Measurements from ENCODE around the gene COX8C. TPM values are rescaled to one million over a fixed set of nuclear protein-coding genes. Genes with fewer than 3 reads are reported as not detected.

COX8C gene
- total RNA-seq, 1 experiment from 2014 or later: not detected

DNA sequence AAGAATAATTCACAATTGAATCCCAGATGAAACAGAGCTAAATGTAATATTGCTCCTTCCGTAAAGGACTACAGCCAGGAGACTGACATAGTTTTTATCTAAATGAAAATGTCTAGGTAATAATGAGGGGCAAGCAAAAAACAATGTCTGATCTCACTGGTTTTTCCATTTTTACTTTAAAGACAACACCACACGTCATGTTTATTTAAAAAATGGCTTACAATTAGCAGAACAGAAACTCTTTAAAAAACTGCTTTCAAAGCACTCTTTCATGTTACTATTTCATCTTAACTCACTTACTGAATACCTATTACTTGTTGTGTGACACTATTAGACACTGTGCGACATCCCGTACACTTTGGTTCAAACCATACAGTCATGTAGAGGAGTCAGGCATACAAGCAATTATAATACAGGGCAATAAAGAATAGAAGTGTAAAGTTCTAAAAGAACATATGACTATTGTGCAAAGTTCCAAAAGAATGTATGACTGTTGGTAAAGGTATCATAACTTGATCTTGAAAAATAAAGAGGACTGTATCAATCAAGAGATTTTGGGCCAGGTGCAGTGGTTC, 23.3 kb upstream of the COX8C start:
- POLR2A ChIA-PET (ENCODE audit: low non-redundant PET): no interaction called here
- intact Hi-C loops (cut with micrococcal nuclease; ENCODE audit: unreplicated experiment): no loop called here
- Histone ChIP-seq H3K36me3 (ENCODE audit: insufficient read depth, low read length, poor library complexity, severe bottlenecking) (no peaks in the 10 kb centered on the region), H3K27me3 (replicated peaks; ENCODE audit: insufficient read depth, low read depth, low read length, poor library complexity) (no peaks in the 10 kb centered on the region), H3K27ac (ENCODE audit: low read depth, low read length, poor library complexity, severe bottlenecking) (no peak overlapping the region), H3K4me1 (ENCODE audit: insufficient read depth, low read length, poor library complexity, severe bottlenecking) (peaks cover 10% of the 10 kb centered on the region), H3K9me3 (ENCODE audit: low read depth, low read length, poor library complexity, severe bottlenecking) (no peaks in the 10 kb centered on the region), H3K4me3 (ENCODE audit: low read depth, low read length, poor library complexity, severe bottlenecking) (no peak overlapping the region)
- CTCF ChIA-PET: interaction anchor here (0.6 kb wide), 1 partner anchor 522 kb away, joined by 4 read pairs; no protein-coding TSS in a partner anchor
- no TSS peak for BruUV-seq (replicated peaks)
- no peak for TF ChIP-seq EZH2 (IDR thresholded peaks at IDR 0.05; ENCODE audit: borderline replicate concordance, low read depth, low read length, poor library complexity, severe bottlenecking)
- TF ChIP-seq, protein P1, sequence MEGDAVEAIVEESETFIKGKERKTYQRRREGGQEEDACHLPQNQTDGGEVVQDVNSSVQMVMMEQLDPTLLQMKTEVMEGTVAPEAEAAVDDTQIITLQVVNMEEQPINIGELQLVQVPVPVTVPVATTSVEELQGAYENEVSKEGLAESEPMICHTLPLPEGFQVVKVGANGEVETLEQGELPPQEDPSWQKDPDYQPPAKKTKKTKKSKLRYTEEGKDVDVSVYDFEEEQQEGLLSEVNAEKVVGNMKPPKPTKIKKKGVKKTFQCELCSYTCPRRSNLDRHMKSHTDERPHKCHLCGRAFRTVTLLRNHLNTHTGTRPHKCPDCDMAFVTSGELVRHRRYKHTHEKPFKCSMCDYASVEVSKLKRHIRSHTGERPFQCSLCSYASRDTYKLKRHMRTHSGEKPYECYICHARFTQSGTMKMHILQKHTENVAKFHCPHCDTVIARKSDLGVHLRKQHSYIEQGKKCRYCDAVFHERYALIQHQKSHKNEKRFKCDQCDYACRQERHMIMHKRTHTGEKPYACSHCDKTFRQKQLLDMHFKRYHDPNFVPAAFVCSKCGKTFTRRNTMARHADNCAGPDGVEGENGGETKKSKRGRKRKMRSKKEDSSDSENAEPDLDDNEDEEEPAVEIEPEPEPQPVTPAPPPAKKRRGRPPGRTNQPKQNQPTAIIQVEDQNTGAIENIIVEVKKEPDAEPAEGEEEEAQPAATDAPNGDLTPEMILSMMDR (conservative IDR thresholded peaks at IDR 0.05; ENCODE audit: low read depth, low read length): no peak
- no peak for DNase-seq (ENCODE audit: low spot score)

DNA sequence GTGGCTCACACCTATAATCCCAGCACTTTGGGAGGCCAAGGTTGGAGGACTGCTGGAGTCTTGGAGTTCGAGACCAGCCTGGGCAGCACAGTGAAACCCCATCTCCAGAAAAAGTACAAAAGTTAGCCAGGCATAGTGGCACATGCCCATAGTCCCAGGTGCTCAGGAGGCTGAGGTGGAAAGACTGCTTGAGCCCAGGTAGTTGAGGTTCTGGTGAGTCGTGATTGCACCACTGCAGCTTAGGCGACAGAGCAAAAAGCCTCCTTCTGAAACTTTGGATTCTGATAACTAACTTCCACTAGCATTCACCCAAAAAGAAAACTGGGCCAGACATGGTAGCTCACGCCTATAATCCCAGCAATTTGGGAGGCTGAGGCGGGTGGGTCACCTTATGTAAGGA, 20.8 kb upstream of the COX8C start:
- intact Hi-C loops (cut with micrococcal nuclease; ENCODE audit: unreplicated experiment): no loop called here
- Histone ChIP-seq H3K27me3 (replicated peaks; ENCODE audit: insufficient read depth, low read depth, low read length, poor library complexity) (no peaks in the 10 kb centered on the region), H3K27ac (ENCODE audit: low read depth, low read length, poor library complexity, severe bottlenecking) (no peak overlapping the region), H3K4me3 (ENCODE audit: low read depth, low read length, poor library complexity, severe bottlenecking) (no peak overlapping the region), H3K4me1 (ENCODE audit: insufficient read depth, low read length, poor library complexity, severe bottlenecking) (no peaks in the 10 kb centered on the region), H3K9me3 (ENCODE audit: low read depth, low read length, poor library complexity, severe bottlenecking) (no peaks in the 10 kb centered on the region), H3K36me3 (ENCODE audit: insufficient read depth, low read length, poor library complexity, severe bottlenecking) (no peaks in the 10 kb centered on the region)
- CTCF ChIA-PET: no interaction called here
- POLR2A ChIA-PET (ENCODE audit: low non-redundant PET): no interaction called here
- no peak for TF ChIP-seq EZH2 (IDR thresholded peaks at IDR 0.05; ENCODE audit: borderline replicate concordance, low read depth, low read length, poor library complexity, severe bottlenecking)
- TF ChIP-seq, protein P1 (conservative IDR thresholded peaks at IDR 0.05; ENCODE audit: low read depth, low read length): no peak
- BruUV-seq (replicated peaks): no TSS peak
- no peak for DNase-seq (ENCODE audit: low spot score)

DNA sequence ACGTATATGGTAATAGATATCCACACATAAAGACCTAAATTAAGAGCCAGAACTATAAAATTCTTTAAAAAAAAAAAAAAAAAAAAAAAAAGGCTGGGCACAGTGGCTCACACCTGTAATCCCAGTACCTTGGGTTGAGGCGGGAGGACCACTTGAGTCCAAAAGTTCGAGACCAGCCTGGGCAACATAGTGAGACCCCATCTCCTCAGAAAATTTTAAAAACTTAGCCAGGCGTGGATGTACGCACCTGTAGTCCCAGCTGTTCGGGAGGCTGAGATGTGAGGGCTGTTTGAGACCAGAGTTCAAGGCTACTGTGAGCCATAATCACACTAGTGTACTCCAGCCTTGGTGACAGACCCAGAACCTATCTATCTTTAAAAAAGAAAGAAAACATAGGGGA, 18.4 kb upstream of the COX8C start:
- CTCF ChIA-PET: no interaction called here
- POLR2A ChIA-PET (ENCODE audit: low non-redundant PET): no interaction called here
- TF ChIP-seq EZH2 (IDR thresholded peaks at IDR 0.05; ENCODE audit: borderline replicate concordance, low read depth, low read length, poor library complexity, severe bottlenecking): no peak
- TF ChIP-seq, protein P1 (conservative IDR thresholded peaks at IDR 0.05; ENCODE audit: low read depth, low read length): no peak
- no peak for DNase-seq (ENCODE audit: low spot score)
- Histone ChIP-seq H3K9me3 (ENCODE audit: low read depth, low read length, poor library complexity, severe bottlenecking) (no peaks in the 10 kb centered on the region), H3K4me1 (ENCODE audit: insufficient read depth, low read length, poor library complexity, severe bottlenecking) (no peaks in the 10 kb centered on the region), H3K4me3 (ENCODE audit: low read depth, low read length, poor library complexity, severe bottlenecking) (no peak overlapping the region), H3K27me3 (replicated peaks; ENCODE audit: insufficient read depth, low read depth, low read length, poor library complexity) (no peaks in the 10 kb centered on the region), H3K27ac (ENCODE audit: low read depth, low read length, poor library complexity, severe bottlenecking) (no peak overlapping the region), H3K36me3 (ENCODE audit: insufficient read depth, low read length, poor library complexity, severe bottlenecking) (no peaks in the 10 kb centered on the region)
- intact Hi-C loops (cut with micrococcal nuclease; ENCODE audit: unreplicated experiment): no loop called here
- no TSS peak for BruUV-seq (replicated peaks)
